SK-N-MC (cell line): ENCODE measurements around the gene DNAL4.

Experiments used
- DNase-seq: peaks from one replicate; pipeline ENCODE4 v3.0.0-alpha.2; 2011; ENCODE audit warnings: low read depth, low spot score
- H3K27ac ChIP-seq: fragments of 200-600 bp; sonication (generic); 2 replicates; pipeline ENCODE4 v1.5.1; 2016; ENCODE audit warnings: mixed run types
- H3K36me3 ChIP-seq: fragments of 200-600 bp; sonication (generic); 2 replicates; pipeline ENCODE4 v1.6.1; 2017; ENCODE audit warnings: antibody characterized with exemption, low read length, mixed read lengths; ENCODE audit not compliant: insufficient read depth
- H3K4me3 ChIP-seq: fragments of 200-600 bp; sonication (generic); 2 replicates; pipeline ENCODE4 v1.5.1; 2016
- H3K9ac ChIP-seq: fragments of 200-600 bp; sonication (generic); 2 replicates; pipeline ENCODE4 v1.8.0; 2017; ENCODE audit warnings: mixed run types, mixed read lengths; ENCODE audit not compliant: insufficient read length
- H3K9me3 ChIP-seq: fragments of 200-600 bp; sonication (generic); 2 replicates; pipeline ENCODE4 v1.6.1; 2017; ENCODE audit warnings: low read depth, mild to moderate bottlenecking, antibody characterized with exemption, low read length, moderate library complexity, mixed read lengths
- EZH2 ChIP-seq: fragments of 200-600 bp; sonication (generic); IDR thresholded peaks from one replicate; pipeline ENCODE4 v1.6.1; 2017; ENCODE audit warnings: antibody characterized with exemption
- FOXP2 ChIP-seq: optimal IDR thresholded peaks from 2 replicates; pipeline ENCODE3; 2011; ENCODE audit warnings: mild to moderate bottlenecking, moderate library complexity; ENCODE audit not compliant: insufficient read depth; ENCODE audit errors: extremely low read length, control extremely low read depth
- POLR2AphosphoS5 ChIP-seq: IDR thresholded peaks from 2 replicates; pipeline ENCODE4 v1.6.1; 2012; ENCODE audit warnings: mild to moderate bottlenecking, low read depth, low read length, borderline replicate concordance

DNAL4 gene

DNA sequence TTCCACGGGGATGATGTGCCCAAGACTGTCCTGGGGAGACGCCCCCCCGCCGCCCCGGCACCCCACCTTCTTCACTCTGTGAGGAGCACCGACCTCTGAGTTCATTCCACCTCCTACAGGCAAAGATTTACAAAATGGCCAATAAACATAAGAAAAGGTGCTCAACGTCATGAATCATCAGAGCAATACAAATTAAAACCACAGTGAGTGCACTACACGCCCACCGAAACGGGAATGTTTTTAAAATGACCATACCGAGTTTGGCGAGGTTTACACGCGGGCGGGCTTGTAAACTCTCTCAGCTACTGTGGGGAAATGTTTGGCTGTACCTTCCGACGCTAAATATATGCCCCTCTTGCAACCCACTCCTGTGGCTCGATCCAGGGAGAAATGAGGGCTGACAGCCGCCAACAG is 42.0 kb upstream of the DNAL4 start:
- TF ChIP-seq POLR2AphosphoS5 (no peak), FOXP2 (no peak), EZH2 (no peak)
- H3K9ac ChIP-seq: no peak overlapping the region
- no peak overlapping the region for H3K4me3 ChIP-seq

DNA sequence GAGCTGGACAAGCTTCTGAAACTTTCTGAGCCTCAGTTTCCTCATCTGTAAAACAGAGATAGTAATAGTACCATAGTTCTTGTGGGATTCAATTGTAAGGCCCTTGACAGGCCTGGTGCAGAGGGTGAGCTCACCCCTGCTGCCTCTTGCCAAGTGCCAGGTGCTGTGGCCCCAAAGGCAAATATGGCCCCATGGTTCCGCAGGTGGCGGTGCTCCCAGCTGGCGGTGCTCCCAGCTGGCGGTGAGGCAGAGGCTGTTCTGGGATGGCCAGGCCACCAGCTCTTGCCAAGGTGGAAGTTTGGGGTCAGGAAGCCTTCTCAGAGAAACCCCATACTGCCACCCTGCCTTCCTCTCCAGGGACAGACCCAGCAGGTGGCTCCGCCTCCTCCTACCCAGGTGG is 41.0 kb upstream of the DNAL4 start:
- Histone ChIP-seq H3K9me3 (no peaks in the 10 kb centered on the region), H3K36me3 (no peaks in the 10 kb centered on the region), H3K27ac (no peak overlapping the region), H3K9ac (no peak overlapping the region), H3K4me3 (no peak overlapping the region)
- DNase-seq: no peak
- no peak for TF ChIP-seq EZH2
- no peak for TF ChIP-seq FOXP2
- no peak for TF ChIP-seq POLR2AphosphoS5

More for the DNA sequence above, 42.0 kb upstream of the DNAL4 start:
- DNase-seq: no peak
- Histone ChIP-seq H3K27ac (no peak overlapping the region), H3K9me3 (no peaks in the 10 kb centered on the region), H3K36me3 (no peaks in the 10 kb centered on the region)

DNA sequence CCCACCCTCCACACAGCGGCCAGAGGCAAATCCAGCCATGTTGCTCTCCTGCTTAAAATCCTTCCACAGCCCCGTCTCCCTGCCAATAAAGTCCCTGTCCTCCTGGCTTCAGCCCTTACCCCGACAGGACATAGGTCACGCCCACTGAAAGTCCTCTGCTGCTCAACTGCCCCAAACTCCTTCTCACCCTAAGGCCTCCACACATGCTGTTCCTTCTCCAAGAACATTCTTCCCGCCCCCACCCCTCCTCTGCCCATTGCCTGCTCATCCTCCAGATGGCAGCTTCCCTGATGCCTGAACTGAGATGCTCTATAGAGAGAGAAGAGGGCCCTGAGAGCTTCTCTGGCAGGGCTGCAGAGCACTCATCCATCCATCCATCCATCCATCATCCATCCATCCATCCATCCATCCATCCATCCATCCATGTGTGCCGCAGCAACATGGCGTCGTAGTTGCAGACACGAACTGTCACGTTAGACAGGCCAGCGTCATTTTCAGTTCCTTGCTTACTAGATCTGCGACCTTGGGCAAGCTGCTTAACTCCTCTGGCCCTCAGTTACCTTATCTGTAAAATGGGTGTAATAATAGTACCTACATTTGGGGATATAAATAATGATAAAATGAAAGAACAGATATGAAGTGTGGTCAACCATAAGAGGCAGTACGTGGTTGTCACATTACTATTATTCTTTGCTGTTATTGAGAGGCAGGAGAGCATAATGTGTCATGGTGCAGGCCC is 40.4 kb upstream of the DNAL4 start:
- TF ChIP-seq EZH2: no peak
- no peak overlapping the region for H3K4me3 ChIP-seq
- no peak for DNase-seq
- no peak overlapping the region for H3K9ac ChIP-seq
- no peaks in the 10 kb centered on the region for H3K36me3 ChIP-seq
- H3K9me3 ChIP-seq: no peaks in the 10 kb centered on the region
- peak overlapping the region; percentile 31; the same call in 1 of the 2 replicates for H3K27ac ChIP-seq

DNA sequence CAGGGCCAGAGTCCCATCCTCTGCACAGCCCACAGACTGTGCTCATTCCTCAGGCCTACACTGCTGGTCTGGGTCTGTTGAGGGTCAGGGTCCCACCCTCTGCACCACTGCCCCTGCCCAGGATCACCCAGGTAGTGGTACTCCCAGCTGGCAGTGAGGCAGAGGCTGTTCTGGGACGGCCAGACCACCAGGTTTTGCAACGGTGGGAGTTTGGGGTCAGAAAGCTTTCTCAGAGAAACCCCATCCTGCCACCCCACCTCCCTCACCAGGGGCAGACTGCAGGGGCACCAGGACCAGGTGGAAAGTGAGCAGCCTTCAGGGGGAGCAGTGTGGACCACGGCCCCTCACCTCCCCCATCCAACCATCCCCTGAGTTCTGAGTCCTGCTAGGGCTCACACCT is 39.1 kb upstream of the DNAL4 start:
- Histone ChIP-seq H3K9ac (no peak overlapping the region), H3K9me3 (no peaks in the 10 kb centered on the region), H3K27ac (no peak overlapping the region), H3K4me3 (no peak overlapping the region), H3K36me3 (no peaks in the 10 kb centered on the region; the same call in 1 of the 2 replicates)
- TF ChIP-seq FOXP2 (no peak), POLR2AphosphoS5 (no peak), EZH2 (no peak)
- no peak for DNase-seq

DNA sequence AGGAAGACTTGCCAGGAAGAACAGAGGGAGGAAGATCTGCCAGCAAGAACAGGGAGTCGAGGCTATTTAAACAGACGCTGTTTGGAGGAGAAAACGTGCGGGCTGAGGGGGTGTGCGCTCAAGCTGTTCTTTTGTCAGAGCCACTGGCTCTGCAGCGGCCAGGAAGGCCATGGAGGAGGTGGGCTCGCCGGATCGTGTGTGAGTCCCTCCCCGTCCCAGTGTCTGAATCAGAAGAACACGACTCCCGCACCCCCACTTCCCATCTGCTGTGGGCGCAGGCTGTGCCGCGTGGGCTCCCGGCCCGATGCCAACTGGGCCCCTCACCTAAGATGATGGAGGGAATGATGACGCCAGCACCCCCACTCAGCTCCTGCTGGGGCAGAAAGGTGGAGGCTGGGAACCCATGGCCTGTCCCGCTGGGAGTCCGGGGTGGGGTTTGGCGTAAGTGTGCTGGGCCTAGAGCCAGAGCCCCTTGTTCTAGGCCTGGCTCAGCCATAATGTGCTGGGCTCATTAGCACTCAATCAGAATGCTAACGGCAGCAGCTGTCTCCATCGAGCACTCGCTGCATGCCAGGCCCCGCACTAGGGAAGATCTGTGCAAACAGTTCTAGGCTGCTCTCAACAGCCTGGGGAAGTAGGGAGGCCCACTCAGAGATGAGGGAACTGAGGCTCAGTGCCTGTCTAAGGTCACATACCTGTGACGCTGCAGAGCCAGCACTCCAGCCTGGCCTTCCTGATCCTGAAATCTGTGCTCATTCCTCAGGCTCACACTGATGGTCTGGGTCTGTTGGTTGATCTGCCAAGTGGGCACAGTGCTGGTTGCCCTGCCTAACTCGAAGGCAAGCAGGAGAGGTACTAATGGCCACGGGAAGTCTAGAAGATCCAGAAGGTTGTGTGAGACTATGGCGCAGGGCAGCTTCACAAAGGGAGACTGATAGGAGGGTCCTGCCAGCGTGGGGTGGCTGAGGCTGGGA is 38.3 kb upstream of the DNAL4 start:
- no peak for TF ChIP-seq EZH2
- no peak for TF ChIP-seq POLR2AphosphoS5
- no peak for TF ChIP-seq FOXP2
- Histone ChIP-seq H3K27ac (no peak overlapping the region), H3K9me3 (no peaks in the 10 kb centered on the region), H3K36me3 (no peaks in the 10 kb centered on the region; the same call in 1 of the 2 replicates), H3K4me3 (no peak overlapping the region), H3K9ac (no peak overlapping the region)
- no peak for DNase-seq

DNA sequence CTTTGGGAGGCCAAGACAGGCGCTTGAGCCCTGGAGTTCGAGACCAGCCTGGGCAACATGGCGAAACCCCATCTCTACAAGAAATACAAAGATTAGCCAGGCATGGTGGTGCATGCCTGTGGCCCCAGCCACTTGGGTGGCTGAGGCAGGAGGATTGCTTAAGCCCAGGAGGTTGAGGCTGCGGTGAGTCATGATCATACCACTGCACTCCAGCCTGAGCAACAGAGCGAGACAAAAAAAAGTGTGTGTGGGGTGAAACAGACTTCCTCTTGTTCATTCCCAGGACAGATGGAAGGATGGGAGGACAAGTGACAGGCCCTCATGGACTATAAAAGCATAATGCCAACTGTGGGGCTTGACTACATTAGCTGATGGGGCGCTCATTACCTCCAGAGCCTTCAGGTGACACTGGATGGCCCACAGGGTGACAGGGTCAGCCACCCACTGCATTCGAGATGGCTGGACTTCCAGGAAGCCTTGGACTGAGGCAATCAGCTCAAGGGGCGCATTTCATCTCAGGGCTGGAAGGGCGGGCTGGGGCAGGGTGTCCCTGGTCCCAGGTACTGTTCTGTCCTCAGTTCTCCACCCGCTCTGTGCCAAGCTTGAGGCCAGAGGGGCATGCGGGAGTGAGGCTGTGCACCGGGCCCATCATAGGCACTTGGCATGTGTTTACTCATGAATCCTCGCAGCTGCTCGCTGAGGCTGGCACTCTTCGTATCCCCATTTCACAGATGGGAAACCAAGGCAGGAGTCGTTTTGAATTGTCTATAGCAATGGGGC is 37.4 kb upstream of the DNAL4 start:
- no peak for DNase-seq
- Histone ChIP-seq H3K27ac (no peak overlapping the region), H3K9ac (no peak overlapping the region), H3K36me3 (no peaks in the 10 kb centered on the region; the same call in 1 of the 2 replicates), H3K9me3 (no peaks in the 10 kb centered on the region), H3K4me3 (no peak overlapping the region)
- TF ChIP-seq FOXP2 (no peak), EZH2 (no peak), POLR2AphosphoS5 (no peak)

DNA sequence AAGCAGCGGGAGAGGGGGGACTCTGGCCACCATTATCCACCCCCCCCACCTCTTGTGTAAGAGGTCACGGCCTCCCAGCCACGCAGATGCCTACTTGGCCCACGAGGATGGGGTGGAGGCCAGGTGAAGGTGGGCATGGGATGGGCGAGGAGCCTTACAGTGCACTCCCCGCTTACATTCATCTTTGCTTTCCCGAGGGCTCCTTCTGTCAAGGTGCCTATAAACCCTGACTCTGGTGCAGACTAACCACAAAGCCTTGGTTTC is 36.8 kb upstream of the DNAL4 start:
- DNase-seq: no peak
- H3K27ac ChIP-seq: no peak overlapping the region
- H3K9ac ChIP-seq: no peak overlapping the region
- H3K36me3 ChIP-seq: no peaks in the 10 kb centered on the region; the same call in 1 of the 2 replicates
- no peak overlapping the region for H3K4me3 ChIP-seq
- no peak for TF ChIP-seq POLR2AphosphoS5
- no peak for TF ChIP-seq EZH2
- no peak for TF ChIP-seq FOXP2
- no peaks in the 10 kb centered on the region for H3K9me3 ChIP-seq
